GM21528 (cell line): Measurements from ENCODE around the gene JPH4.
A peak's percentile ranks its signal among the peaks of the same experiment; 100 is the strongest.

ENCODE experiments used
- ATAC-seq: cut with Tn5 transposase; IDR thresholded peaks from one replicate; pipeline ENCODE4 v1.9.1; 2021; ENCODE audit warnings: mild to moderate bottlenecking, moderate library complexity; ENCODE audit not compliant: unreplicated experiment, low FRiP score

JPH4 gene

DNA sequence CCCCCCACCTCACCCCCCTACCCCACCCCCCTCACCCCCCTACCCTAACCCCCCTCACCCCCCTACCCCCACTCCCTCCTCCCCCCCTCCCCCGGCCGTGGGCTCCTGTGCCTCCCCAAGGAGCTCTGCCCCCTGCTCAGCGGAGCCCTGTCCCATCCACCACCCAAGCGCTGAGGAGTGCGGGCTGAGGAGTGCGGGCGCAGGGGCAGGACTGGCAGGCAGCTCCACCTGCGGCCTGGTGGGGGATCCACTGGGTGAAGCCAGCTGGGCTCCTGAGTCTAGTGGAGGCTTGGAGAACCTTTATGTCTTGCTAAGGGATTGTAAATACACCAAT is 2.3 kb upstream of the JPH4 start:
- no peak for ATAC-seq

DNA sequence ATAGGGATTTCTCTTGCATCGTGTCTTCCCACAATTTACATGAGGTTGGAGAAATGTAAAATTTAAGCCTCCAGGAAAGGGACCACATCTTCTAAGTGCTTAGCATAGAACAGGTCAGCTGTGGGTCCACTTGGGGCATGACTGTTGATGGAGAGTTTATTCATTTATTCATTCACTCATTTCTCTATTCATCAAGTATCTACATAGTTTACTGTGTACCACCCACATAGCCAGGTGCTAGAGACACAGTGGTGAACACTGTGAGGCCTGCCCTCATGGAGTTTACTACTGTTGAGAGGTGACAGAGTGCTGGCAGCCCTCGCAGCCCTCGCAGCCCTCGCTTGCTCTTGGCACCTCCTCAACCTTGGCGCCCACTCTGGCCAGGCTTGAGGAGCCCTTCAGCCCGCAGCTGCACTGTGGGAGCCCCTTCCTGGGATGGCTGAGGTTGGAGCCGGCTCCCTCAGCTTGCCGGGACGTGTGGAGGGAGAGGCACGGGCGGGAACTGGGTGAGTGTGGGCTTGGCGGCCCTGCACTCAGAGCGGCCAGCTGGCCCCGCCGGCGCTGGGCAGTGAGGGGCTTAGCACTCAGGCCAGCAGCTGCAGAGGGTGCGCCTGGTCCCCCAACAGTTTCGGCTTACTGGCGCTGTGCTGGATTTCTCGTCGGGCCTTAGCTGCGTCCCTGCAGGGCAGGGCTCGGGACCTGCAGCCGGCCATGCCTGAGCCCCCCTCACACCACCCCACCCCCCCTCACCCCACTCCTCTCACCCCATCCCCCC is 1.7 kb upstream of the JPH4 start:
- ATAC-seq = no peak

DNA sequence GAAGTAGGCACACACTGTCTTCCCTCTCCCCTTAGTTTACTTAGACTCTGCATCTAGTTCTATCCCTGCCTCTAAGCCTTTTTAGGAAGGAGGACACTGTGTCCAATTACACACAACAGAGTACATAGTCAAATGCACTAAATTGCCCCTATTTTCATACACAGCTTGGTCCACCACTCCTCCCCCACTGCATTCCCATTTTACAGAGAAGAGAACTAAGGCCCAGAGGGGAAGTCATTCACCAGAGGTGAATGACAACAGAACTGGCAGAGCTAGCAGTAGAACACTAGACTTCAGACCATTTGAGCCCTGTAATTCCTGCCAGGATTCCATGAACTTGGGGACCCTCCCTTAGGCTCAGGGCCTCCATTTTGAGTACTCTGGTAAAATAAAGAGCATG is 1.1 kb upstream of the JPH4 start:
- ATAC-seq = no peak

- ATAC-seq = no peak
Observed at GRCh38 chr14:23579311-23579630, 681 bp upstream of the JPH4 start.

GRCh38 chr14:23577710-23578392 is 739 bp downstream of the JPH4 start:
- ATAC-seq = no peak

DNA sequence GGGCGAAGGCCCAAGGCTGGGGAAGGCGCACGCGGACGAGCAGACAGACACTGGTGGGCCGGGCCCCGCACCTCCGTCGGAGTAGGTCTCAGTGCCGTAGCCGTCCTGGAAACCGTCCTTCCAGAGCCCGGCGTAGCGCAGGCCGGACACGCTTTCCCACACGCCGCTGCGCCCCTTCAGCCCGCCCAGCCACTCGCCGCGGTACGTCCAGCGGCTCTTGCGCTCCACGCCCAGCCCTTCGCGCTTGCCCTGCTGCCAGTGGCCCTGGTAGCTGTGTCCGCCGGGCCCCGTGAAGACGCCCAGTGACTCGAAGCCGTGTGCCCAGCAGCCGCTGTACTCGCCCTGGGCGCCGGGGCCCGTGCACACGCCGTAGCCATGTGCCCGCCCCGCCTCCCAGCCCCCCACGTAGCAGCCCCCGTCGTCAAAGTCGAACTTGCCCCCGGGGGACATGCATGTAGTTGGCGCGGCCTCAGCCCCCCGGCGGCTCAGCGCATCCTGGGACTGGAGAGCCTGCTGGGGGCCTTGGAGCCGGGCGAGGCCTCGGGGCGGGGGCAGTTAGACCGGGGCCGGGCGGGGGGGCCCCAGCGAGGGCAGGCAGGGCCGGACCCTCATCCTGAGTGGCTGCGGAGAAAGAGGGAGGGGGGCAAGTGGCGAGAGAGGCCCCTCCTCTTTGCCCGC is 1.4 kb downstream of the JPH4 start:
- no peak for ATAC-seq

DNA sequence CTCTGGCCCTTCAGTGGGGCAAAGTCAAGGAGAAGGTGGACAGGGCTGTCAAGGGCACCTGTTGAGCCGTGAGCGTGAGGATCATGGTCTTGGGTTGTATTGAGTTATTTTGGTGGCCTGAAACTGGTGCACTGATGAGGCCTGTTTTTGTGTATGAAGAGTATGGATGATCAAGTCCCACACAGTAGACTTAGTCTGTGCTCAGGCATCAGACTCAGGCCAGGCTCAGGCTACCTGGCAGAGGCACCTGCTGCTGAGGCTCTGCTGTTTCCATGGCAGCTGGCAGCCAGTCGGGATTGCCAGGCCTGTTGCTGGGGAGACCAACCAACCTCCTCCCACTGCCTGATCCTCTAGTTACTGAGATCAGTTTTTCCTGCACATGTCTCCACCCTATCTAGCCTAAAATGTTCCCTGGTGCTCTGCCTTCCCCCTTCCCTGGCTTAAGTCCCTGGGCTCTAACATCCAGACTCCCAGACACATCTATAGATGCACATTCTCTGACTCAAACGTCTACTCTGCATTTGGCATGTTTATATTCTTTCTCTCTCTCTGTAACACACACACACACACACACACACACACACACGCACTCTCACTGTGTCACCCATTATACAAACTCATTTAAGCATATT is 5.1 kb downstream of the JPH4 start:
- ATAC-seq = no peak

DNA sequence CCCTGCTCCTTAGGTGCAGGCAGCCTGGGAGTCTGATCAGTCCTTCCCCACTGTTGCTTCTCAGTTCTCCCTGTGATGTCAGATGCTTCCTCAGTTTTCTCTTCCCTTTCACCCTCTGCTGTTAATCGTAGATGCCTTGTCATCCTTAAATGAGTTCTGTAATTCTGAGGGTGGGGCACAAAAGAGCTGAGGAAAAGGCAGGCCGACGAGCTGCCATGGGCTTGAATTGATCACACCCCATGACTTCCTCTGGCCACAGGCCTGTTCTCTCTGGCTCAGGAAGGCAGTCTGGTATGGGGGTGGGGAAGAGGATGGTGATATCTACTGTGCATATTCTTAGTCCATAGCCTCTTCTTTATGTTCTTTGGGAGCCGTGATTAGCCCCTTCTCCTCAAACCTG is 5.8 kb downstream of the JPH4 start:
- ATAC-seq = no peak

DNA sequence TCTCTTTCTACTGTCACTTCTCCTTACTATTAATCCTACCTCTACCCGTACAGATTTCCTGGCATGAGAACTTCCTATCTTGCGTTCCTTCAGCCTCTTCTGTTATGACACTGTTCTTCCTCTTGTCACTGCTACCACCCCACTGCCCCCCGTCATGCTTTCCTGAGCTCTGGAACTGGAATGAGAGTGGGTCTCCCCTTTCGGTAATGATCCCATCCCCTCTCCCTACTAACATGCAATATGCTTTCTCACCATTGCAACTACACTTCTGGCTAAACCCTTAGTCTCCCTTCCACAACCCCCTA is 6.1 kb downstream of the JPH4 start:
- no peak for ATAC-seq

DNA sequence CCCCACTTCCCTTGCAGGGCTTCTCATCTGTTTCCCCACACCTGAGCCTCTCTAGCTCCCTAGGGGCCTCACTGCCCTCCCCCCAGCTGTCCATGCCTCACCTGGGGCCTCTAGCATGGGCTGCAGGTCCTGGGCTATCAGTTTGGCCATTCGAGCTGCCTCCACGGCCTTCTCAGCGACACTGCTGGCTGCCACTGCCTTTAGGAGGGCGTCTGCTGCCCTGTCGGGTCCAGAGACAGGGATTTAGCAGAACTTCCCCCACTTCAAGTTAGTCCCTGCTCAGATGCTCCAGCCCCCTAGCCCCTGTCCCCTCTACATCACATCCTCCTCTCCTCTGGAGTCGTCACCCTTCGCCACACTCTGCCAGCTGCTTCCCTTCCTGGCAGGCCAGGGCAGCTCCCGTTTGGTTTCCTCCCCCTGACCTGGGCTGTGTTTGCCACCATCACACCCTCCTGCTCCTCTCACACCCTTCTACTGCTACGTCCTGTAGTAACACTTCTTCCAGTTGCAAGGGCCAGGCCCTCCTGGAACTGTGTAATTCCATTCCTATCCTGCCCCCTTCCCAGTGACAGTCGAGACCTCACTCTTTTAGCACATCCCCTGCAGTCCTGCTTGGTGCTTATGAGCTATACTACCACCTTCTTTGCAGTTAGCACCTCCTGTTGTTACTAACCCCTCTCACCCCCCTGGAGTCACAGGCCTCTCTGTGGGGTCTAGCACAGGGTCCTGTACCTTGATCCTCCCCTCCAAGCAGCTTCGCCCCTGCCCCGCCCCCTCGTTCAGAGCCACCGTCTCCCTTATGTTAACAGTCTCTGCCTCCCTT is 6.7 kb downstream of the JPH4 start:
- no peak for ATAC-seq

GRCh38 chr14:23570806-23571483 is 7.6 kb downstream of the JPH4 start:
- ATAC-seq = no peak

- ATAC-seq = no peak
Observed at GRCh38 chr14:23569443-23570151, 9.0 kb downstream of the JPH4 start.

- no peak for ATAC-seq
Observed at GRCh38 chr14:23568600-23569331, 9.8 kb downstream of the JPH4 start.

- no peak for ATAC-seq
Observed at GRCh38 chr14:23568021-23568599, 10.5 kb downstream of the JPH4 start.

GRCh38 chr14:23567186-23568020 is 11.2 kb downstream of the JPH4 start, which contains the start of gene AP1G2:
TSS of gene AP1G2 (minus strand) at chr14:23567791. CDS start at chr14:23567314, 477 bp downstream.
- ATAC-seq = peak; percentile 90

DNA sequence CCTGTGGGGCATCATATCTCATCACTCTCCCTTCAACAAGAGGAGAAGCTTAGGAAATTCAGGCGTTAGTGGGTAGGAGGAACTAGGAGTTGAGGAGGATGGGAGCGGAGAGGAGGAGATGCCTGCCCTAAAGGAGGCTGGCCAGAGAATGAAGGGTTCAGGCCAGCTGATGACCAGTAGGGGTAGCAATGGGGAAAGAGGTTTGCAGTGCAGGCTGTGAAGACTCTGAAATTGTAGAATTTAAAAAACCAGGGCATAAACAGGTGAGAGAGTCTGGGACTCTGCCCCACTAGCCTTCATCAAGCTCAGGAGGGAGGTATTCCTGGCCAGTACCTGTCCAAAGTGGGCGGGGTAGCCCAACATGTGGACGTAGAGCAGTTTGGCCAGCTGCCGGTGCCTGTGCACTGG is 11.8 kb downstream of the JPH4 start:
- ATAC-seq = peak; percentile 4

DNA sequence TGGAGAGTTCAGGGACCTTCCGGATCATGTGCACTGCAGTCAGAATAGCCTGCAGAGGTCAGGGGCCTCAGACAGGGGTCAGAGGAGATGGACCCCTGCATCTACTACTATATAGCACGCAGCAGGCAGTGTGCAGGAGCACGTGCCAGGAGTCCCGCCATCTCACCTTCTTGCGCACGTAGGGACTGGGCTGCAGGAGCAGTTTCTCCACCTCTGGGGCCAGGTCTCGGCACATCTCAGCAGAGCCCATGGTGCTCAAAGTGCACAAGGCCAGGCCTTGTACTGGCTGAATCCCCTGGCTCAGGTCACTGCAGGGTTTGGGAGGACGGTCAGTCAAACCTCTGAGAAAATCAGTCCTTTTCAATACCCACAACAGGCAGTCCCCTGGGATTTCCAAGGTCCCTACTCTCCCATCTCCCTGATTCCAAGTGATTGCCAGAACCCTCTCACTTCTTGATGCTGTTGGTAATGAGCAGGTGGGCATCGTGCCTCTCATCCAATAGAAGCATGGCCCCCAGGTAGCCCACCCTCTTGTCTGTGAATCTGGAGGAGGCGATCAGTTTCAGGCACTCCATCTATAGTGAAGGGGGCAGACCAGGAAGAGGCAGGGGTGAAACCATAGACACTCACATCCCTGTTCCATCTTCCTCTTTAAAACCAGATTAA is 12.3 kb downstream of the JPH4 start:
- ATAC-seq = no peak
